Right kidney (tissue), 1 donor: ENCODE measurements around the gene FAM114A1.
"Not testable (repeated sequence)": the region's sequence is repeated elsewhere in the genome, so short reads cannot be mapped to it uniquely, and the experiment has no call there.

Source experiments
- DNase-seq: peaks from one replicate; pipeline ENCODE4 v3.0.0-alpha.2; 2016

The FAM114A1 gene

GRCh38 chr4:38935391-38936073, 67.9 kb downstream of the FAM114A1 start:
- DNase-seq = no peak

DNA sequence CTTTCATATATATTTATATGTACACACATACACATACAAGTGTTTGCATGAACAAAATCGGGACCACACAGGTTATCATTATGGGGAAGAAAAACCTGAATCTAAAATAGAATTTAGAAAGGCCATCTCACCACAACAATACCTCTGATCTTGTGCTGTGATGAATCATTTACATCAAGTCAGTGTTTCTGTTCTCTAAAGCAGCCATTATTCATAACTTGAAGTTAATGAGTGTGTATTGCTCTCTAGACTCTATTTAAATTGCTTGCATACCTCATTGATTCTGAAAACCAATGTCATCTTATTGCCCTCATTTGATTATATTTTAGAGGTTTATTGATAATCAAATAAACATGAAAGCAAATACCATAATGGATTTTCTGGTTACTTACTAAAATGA, 71.6 kb downstream of the FAM114A1 start:
- DNase-seq = no peak

DNA sequence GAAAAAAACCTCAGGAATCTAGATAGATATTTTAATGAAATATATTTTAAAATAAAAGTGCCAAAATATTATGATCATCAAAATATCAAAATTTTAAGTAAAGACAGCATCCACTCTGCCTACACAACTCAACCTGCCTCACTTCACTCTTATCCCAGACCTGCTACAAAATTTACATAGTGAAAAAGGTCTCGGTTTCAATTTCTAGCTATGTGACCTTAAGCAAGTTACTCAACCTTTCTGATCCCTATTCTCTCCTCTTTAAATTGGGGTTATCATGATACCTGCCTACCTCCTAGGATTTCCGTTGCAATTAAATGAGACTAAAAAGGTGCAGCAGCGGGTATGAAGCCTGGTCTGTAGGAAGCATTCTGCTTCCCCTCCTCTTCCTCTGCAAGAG, 72.9 kb downstream of the FAM114A1 start:
- DNase-seq = no peak

- DNase-seq = not testable (repeated sequence)
Measured at GRCh38 chr4:38941906-38942305, 74.3 kb downstream of the FAM114A1 start.

- DNase-seq = peak; percentile 32
Measured at GRCh38 chr4:38943343-38943742, 75.7 kb downstream of the FAM114A1 start.

DNA sequence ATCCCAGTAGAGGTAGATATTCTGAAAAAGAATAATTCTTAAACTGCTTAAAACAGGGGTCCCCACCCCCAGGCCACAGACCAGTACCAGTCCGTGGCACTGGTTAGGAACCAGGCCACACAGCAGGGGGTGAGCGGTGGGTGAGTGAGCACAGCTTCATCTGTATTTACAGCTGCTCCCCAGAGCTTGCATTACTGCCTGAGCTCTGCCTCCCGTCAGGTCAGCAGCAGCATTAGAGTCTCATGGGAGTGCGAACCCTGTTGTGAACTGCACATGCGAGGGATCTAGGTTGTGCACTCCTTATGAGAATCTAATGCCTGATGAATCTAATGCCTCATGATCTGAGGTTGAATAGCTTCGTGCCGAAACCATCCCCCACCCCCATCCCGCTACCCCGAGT, 76.8 kb downstream of the FAM114A1 start:
- DNase-seq = no peak

GRCh38 chr4:38946919-38947318, 79.3 kb downstream of the FAM114A1 start:
- DNase-seq = no peak

DNA sequence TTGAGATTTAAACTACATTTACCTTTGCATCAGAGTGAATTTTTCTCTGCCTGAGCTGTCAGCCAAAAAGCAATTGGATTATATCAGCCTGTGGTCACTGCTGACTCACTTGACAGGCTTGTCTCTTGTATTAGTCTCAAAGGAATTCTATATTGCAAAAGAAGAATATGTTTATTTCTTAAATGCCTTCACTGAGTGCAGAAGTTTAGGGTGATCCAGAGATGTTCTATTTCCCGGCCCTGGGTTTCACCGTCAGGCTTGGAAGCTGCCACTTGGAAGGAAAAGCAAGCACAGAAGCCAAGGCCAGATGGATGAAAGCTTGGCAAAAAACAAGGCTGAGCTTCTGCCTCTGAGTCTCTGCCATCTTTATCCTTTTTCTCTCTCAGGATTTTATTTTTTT, 80.9 kb downstream of the FAM114A1 start:
- DNase-seq = no peak

DNA sequence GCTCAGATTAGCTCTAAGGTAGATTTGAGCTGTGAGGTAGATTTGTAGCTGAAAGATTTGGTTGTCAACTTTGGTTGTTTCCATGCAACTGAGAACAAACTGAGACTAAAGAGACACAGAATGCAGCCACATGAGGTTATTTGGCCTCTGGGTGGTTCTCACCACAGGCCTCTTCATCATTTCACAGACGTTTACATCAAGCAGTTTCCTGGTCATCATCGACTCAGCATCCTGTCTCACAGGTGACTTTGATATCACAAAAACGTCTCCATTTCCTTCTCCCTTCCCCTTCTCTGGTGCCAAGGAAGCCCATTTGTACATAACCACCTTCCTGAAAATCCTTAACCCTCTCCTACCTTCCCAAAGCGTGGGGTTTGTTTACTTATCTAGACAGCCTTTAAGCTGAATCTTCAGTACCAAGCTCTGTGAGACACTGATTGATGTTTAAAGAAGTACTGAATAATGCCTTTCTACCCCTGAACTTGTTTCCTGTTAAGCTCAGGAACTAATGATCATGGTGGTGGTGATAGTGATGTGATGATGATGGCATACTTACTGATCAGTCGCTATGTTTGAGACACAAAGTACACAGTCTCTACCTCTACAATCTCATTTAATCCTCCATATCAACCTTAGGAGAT, 81.9 kb downstream of the FAM114A1 start:
- no peak for DNase-seq

DNA sequence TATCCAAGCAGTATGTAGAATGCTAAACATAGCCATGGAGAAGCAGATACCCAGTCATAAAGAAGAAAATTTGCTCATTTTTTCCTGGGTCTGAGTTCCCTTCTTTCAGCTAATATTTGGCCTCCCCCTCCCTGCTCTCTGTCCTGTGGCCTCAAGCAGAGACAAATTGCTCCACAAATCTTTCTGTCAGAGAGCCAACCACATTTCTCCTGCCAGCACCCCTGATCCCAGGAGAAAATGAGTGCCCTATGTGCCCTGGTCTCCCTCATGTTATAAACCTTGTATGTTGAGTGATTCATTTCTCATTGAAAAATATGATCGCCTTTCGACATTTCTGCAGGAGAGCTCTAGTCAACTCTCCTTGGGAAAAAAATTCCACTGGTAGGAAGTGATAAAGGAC, 82.6 kb downstream of the FAM114A1 start:
- no peak for DNase-seq

DNA sequence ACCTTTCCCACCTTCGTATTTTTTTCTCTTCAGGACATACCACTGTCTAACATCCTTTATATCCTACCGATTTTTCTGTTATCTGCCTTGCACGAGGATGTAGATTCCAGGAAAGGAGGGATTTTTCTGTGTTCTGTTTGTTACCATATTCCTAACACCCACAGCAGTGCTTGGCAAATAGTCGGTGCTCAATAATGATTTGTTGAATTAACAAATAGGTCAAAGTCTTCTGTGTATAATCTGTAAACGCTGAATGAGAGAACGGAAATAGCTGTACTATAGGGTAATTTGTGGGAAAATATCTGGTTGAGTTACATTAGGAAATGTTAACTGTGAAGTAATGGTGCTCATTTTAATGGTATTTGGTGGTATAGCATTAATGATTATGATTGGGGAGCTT, 83.1 kb downstream of the FAM114A1 start:
- no peak for DNase-seq

DNA sequence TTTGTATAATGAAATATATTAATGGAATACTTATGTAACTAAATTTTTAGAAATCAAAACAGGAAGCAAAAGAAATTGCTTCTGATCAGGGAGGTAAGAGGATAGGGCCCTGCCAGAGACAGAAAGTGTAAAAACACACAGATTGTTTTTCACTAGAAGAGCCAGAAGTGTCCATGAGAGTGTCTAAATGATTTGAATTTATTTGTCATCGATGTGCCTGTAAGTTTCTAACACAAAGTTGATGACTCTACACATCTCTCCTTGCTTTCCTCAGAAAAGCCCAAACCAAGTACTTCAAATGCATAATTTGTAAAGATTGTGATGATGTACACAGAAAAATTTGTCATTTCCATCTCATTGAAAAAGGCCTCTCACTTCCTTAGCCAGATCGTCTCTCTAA, 84.0 kb downstream of the FAM114A1 start:
- DNase-seq = no peak

DNA sequence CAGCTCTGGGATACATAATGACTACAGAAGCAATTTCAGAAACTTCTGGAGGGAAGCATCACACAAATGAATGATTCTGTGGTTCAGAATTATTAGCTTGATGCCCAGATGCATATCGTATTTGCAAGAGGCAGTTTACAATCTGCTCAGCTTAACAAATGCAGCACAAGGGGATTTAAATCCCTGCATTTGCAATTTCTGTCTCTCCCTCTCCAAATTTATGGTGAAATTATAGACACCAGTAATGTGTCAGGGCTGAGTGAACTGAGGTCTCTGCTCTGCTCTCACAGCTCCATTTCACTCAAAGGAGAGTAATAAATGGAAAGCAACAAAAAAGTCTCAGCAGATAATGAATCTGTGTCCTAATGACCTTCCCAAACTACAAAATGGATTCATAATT, 84.4 kb downstream of the FAM114A1 start:
- DNase-seq = no peak

DNA sequence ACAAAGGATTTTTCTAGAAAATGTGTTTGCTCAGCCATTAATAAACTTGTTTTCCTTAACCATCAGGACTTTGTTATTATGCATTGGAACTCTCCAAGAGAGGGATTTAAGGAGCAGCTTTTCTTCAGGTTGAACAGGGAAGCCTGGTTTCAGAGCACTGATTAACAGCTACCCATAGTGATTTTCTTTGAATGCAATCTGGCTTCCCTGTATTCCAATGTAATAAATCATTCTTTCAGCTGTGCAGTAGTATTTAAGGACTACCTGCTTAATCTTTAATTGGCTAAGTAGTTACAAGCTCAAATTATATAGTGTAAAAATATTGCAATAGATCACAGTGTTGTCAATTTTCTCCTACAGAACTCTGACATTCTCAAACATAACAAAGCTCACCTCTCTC, 87.1 kb downstream of the FAM114A1 start:
- DNase-seq = no peak

DNA sequence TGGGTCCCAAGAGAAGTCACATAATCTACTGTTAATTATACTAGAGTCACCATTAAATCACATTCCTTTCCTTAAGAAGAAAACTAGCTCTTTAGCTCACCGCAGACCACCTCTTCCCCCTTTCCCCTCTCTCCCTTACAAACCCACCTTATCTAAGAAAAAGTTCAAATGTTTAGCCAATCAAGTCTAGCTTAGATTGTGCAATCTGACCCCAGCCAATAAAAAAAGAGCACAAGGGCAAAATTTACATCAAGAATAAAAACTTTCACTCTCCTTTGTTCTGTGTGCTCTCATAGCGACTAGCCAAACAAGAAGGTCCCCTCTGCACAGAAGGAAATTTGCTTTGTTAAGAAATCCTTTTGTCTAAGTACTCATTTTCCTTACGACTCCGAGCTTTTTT, 88.4 kb downstream of the FAM114A1 start:
- no peak for DNase-seq

- no peak for DNase-seq
Measured at GRCh38 chr4:38957261-38957815, 89.7 kb downstream of the FAM114A1 start.

DNA sequence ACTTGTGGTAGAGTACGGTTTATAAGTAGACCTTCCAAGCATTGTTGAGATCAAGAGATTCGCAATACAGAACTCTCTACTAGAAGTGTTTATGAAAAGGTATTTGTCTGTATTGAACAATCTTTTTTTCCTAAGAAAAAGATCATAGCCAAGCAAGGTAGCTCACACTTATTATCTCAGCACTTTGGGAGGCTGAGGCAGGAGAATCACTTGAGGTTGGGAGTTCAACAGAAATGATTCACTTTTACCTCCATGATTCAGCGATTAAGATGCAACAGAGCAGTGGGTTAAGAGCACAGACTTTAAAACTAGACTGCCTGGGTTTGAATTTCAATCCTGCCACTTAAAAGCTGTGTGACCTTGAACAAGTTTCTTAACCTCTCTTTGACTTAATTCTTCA, 90.3 kb downstream of the FAM114A1 start:
- DNase-seq = no peak

DNA sequence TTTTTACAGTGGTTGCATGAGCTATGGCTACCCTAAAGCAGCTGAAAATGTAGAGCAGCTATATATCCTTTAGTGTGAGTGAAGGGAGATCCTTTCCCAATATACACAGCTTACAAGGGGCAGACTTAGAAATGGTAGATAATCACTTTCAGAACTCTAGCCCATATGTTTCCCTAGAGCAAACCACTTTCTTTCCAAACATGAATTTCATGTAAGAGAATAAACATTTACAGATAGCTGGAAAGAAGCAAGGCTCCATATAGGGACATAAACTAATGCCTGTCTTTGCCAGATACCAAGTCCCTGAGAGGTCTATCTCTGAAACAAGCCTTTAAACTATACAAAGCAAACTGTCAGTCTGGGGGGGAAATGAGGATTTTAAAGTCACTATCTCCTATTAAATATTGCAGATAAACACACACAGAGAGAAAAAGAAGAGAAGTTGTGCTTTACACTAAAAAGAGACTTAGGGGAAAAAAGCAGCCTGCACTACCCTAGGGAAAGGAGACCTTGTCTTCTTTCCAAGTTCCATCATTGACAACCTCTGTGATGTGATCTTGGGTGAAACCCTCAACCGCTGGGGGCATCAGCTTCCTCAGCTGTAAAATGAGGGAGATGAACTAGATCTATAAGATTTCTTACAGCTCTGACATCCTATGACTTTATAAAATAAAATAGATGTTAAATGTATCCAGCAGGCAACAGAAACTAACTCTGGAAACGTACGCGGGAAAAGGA, 91.0 kb downstream of the FAM114A1 start:
- DNase-seq = no peak

DNA sequence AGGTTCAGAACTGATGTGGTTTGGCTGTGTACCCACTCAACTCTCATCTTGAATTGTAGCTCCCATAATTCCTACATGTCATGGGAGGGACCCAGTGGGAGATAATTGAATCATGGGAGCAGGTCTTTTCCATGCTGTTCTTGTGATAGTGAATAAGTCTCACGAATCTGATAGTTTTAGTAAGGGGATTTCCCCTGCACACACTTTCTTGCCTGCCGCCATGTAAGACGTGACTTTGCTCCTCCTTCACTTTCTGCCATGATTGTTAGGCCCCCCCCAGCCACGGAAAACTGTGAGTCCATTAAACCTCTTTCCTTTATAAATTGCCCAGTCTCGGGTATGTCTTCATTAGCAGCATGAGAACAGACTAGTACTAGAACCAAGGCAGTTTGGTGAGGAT, 91.6 kb downstream of the FAM114A1 start:
- DNase-seq = not testable (repeated sequence)

DNA sequence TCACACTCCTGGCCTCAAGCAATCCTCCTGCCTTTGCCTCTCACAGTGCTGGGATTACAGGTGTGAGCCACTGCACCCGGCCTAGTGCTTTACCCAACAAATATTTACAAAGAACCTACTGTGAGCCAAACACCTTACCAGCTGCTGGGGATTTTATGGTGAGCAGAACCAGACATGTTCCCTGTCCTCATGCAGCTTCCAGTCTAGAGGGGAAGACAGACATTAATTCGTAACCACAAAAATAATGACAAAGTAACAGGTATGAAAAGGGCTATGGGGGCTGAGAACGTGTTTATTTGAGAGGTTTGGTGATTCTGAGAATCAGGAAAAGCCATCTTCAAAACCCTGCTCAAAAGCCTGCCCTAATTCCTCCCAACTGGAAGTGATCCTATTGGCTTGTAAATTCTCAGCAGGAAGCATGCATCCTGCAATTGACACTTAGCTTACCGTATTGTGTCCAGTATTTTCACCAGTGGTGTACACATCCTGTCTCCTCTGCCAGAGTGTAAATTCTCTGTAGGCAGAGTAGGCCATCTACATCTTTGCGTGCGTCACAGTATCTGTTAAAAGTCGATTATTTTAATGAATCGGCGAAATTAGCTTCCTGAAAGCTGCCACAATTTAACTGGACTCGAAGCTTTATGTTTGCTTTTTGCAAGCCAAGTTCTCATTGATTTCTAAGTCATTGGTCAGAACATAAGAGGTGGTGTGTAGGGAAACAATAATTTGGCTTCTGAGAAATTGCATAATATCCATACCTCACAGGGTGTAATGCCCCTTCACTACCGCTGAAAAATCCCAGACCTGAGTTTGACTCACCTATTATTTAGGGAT, 97.6 kb downstream of the FAM114A1 start:
- DNase-seq = no peak

GRCh38 chr4:38965866-38966265, 98.3 kb downstream of the FAM114A1 start:
- no peak for DNase-seq
